AG09309 (cell line): ENCODE data around the gene MYO18A.
A peak's percentile ranks its signal among the peaks of the same experiment; 100 is the strongest.

Source experiments
- DNase-seq: peaks from one replicate; pipeline ENCODE4 v3.0.0-alpha.2; 2010; ENCODE audit warnings: low read depth
- H3K4me3 ChIP-seq: 2 replicates; pipeline ENCODE4 v1.5.1; 2011; ENCODE audit warnings: mild to moderate bottlenecking, low read depth, low read length, moderate library complexity; ENCODE audit not compliant: control insufficient read depth
- TF ChIP-seq, protein P1 (sequence below): IDR thresholded peaks from 2 replicates; pipeline ENCODE4 v1.5.1; 2011; ENCODE audit warnings: mild to moderate bottlenecking, low read depth, low read length, inconsistent platforms; ENCODE audit not compliant: insufficient read depth, control insufficient read depth; ENCODE audit errors: missing control alignments

The MYO18A gene

DNA sequence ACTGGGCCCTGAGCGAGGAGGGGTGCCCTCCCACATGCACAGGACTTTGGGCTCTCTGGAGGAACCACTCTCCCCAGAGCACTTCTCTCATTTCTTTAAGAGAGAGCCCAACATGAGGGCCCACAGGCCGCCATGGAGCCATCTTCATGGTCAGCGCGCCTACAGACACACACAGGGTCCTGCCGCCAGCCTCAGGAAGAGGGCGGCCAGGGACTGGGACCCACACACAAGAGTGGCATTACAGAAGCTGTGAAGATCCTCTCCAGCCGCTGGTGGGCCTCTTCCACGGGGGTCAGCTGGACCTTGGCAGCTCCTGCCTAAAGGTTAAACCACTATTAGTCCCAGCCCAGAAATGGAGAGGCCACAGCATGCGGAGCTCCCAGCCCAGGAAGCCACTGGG is 54.5 kb downstream of the MYO18A start:
- H3K4me3 ChIP-seq, result no peak overlapping the region
- TF ChIP-seq, protein P1, sequence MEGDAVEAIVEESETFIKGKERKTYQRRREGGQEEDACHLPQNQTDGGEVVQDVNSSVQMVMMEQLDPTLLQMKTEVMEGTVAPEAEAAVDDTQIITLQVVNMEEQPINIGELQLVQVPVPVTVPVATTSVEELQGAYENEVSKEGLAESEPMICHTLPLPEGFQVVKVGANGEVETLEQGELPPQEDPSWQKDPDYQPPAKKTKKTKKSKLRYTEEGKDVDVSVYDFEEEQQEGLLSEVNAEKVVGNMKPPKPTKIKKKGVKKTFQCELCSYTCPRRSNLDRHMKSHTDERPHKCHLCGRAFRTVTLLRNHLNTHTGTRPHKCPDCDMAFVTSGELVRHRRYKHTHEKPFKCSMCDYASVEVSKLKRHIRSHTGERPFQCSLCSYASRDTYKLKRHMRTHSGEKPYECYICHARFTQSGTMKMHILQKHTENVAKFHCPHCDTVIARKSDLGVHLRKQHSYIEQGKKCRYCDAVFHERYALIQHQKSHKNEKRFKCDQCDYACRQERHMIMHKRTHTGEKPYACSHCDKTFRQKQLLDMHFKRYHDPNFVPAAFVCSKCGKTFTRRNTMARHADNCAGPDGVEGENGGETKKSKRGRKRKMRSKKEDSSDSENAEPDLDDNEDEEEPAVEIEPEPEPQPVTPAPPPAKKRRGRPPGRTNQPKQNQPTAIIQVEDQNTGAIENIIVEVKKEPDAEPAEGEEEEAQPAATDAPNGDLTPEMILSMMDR, result no peak
- DNase-seq, result no peak

DNA sequence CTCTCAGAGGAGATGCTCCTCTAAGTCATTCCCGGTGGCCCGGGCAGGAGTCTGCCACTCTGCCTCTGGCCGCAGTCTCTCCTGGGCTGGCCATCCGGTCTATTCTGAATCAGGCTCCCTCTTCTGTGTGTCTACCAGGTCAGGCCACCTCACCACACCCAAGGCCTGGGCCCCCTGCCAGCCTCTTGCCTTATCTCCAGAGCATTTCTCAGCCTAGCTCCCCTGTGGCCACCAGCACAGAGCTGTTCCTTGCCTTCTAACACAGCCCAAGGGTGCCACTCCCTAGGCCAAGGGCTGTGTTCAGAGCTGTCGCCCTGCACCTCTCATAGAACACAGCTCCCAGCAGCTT is 55.3 kb downstream of the MYO18A start:
- H3K4me3 ChIP-seq, result no peak overlapping the region
- no peak for DNase-seq
- TF ChIP-seq, protein P1, result no peak

DNA sequence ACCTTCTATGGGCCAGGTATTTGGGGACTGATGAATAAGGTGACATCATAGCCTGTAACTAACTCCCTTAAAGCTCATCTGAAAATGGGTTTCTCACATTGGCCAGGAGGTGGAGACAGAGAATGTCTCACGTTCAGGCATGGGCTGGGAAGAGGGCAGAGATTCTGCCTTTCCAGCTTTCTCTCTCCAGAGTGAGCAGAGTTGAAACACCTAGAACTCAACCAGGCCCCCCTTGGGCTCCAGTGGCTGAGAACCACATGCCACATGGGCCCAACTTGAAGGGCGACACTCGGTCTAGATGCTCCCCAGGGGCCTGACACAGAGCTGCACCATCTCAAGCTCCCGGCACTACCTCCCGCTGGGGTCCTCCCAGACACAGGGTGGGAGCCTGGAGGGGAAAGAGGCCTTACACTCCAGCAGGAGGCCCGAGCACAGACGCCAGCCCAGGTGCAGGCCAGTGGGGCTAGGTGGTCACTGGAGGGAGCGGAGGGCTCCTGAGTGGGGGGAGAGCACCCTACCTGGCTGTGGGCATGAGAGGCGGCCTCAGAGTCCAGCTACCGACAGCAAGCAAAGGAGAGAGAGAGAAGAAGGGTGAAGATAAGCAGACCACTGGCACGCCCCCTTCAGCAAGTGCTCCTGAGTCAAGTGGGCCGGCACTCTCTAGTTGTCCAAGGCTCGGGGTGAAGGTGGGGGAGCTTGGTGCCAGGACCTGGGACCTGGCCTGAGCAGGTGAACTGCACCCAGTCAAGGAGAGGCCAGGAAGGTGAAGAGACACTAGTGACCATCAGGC is 55.9 kb downstream of the MYO18A start:
- no peak overlapping the region for H3K4me3 ChIP-seq
- TF ChIP-seq, protein P1, result peak; percentile 82
- peak; percentile 53 for DNase-seq

DNA sequence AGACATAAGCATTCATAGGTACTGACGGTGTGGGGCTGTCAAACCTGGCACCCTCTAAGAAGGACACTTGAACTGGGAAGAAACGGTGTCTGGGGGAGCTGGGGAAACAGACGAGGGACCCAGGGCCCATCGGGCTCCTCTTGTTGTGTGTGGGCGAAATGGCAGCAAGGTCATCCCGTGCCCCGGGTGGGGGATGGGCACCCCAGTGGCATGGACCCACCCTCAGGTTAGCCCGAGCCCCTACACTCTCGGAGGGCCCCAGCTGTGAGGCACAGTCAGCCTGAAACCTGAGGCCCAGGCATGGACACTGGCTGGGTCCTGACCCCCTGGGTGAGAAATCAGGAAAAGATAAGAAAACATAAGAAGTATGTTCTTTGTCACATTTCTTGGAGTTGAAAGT is 57.1 kb downstream of the MYO18A start:
- TF ChIP-seq, protein P1, result no peak
- H3K4me3 ChIP-seq, result no peak overlapping the region
- DNase-seq, result no peak

DNA sequence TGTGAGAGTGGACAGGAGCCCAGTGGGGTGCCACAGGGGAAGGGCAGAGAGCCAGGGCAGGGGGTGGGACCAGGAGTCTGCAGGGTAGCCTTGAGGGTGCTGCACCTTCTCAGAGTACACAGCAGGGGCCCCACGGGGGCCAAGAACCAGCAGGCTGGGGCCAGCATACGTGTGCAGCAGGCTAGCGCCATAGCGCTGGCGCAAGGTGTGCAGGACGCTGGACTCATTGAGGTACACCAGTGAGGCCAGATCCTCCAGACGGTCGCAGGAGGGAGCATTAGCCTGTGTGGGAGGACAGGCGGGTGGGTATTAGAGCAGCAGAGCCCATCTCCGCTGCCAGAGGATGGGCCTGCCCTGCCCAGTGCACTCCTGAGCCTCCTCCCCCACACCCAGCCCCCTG is 58.8 kb downstream of the MYO18A start:
- TF ChIP-seq, protein P1, result no peak
- no peak for DNase-seq
- no peak overlapping the region for H3K4me3 ChIP-seq

DNA sequence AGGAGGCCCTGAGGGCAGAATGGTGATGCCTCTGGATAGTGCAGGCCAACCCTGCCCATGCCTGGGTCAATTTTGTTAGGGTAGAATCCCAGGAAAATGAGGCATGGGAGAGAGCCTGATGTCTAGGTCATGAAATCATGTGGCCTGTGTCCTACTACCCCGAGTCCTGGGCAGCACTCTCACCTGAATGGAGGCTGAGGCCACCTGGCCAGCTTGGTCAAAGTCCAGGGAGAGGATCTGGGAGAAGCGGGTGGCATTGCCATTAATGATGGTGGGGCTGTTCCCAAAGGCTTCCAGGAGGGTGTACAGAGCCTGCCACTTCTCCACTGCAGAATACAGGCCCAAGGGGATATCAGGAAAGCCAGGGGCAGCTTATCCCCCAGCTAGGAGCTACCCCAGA is 59.8 kb downstream of the MYO18A start:
- TF ChIP-seq, protein P1, result no peak
- no peak overlapping the region for H3K4me3 ChIP-seq
- DNase-seq, result no peak
